Measurements from ENCODE around the gene RSRC2.

- no peak for TF ChIP-seq POLR2A (IDR thresholded peaks at IDR 0.05)
- no peak for TF ChIP-seq CTCF (IDR thresholded peaks at IDR 0.05)
Observed at GRCh38 chr12:122503147-122503751, 23.5 kb downstream of the RSRC2 start.
